Measurements from ENCODE around the gene OR6A2. TPM values are rescaled to one million over a fixed set of nuclear protein-coding genes. Genes with fewer than 3 reads are reported as not detected.

The OR6A2 gene
- polyA plus RNA-seq, 1 donor from 2014 or later: not detected

Other genes starting within 250 kb of the OR6A2 start
- gene RRP8, start 196.1 kb downstream of the OR6A2 start, polyA plus RNA-seq (ENCODE audit: insufficient read depth, low read depth, low replicate concordance): 12.9 TPM
- 91.0 TPM for gene ILK, start 195.9 kb downstream of the OR6A2 start, polyA plus RNA-seq (ENCODE audit: insufficient read depth, low read depth, low replicate concordance)
- gene TAF10, start 187.5 kb downstream of the OR6A2 start, polyA plus RNA-seq (ENCODE audit: insufficient read depth, low read depth, low replicate concordance): 147 TPM
- gene TPP1, start 180.3 kb downstream of the OR6A2 start, polyA plus RNA-seq (ENCODE audit: insufficient read depth, low read depth, low replicate concordance): 123 TPM
- gene DCHS1, start 143.9 kb downstream of the OR6A2 start, polyA plus RNA-seq (ENCODE audit: insufficient read depth, low read depth, low replicate concordance): 23.4 TPM
- 37.5 TPM for gene MRPL17, start 116.3 kb downstream of the OR6A2 start, polyA plus RNA-seq (ENCODE audit: insufficient read depth, low read depth, low replicate concordance)
- gene OR2AG2, start 27.7 kb downstream of the OR6A2 start, polyA plus RNA-seq (ENCODE audit: insufficient read depth, low read depth, low replicate concordance): not detected
- gene OR2AG1, start 16.7 kb downstream of the OR6A2 start, polyA plus RNA-seq (ENCODE audit: insufficient read depth, low read depth, low replicate concordance): not detected
- gene OR10A5, start 46.0 kb upstream of the OR6A2 start, polyA plus RNA-seq (ENCODE audit: insufficient read depth, low read depth, low replicate concordance): not detected
- gene OR10A2, start 63.4 kb upstream of the OR6A2 start, polyA plus RNA-seq (ENCODE audit: insufficient read depth, low read depth, low replicate concordance): not detected
- gene OR10A4, start 76.9 kb upstream of the OR6A2 start, polyA plus RNA-seq (ENCODE audit: insufficient read depth, low read depth, low replicate concordance): not detected
- gene OR2D2, start 92.8 kb upstream of the OR6A2 start, polyA plus RNA-seq (ENCODE audit: insufficient read depth, low read depth, low replicate concordance): not detected
- not detected for gene OR2D3, start 121.3 kb upstream of the OR6A2 start, polyA plus RNA-seq (ENCODE audit: insufficient read depth, low read depth, low replicate concordance)
- gene ZNF215, start 126.7 kb upstream of the OR6A2 start, polyA plus RNA-seq (ENCODE audit: insufficient read depth, low read depth, low replicate concordance): not detected
- gene ZNF214, start 220.7 kb upstream of the OR6A2 start, polyA plus RNA-seq (ENCODE audit: insufficient read depth, low read depth, low replicate concordance): 1.2 TPM
- gene NLRP14, start 220.8 kb upstream of the OR6A2 start, polyA plus RNA-seq (ENCODE audit: insufficient read depth, low read depth, low replicate concordance): not detected